PFSK-1 (cell line): ENCODE data around the gene LIN9.

ENCODE experiments used
- FOXP2 ChIP-seq: optimal IDR thresholded peaks from 2 replicates; pipeline ENCODE3; 2011; ENCODE audit warnings: borderline replicate concordance, control low read depth, inconsistent platforms; ENCODE audit not compliant: insufficient read depth; ENCODE audit errors: extremely low read length, extremely low read depth
- POLR2AphosphoS5 ChIP-seq: IDR thresholded peaks from 2 replicates; pipeline ENCODE4 v1.6.1; 2012; ENCODE audit warnings: low read depth, mild to moderate bottlenecking, control low read depth, low read length, moderate library complexity
- REST ChIP-seq, 2 experiments: IDR thresholded peaks; 2 replicates each; pipeline versions ENCODE4 v1.6.1 to v1.8.0; 2011 to 2012; ENCODE audit warnings: low read depth in 2 of 2, low read length in 2 of 2, control low read depth in 1 of 2, inconsistent platforms in 1 of 2, mild to moderate bottlenecking in 1 of 2, moderate library complexity in 1 of 2; ENCODE audit not compliant: insufficient read depth in 1 of 2
- SIN3A ChIP-seq: IDR thresholded peaks from 2 replicates; pipeline ENCODE4 v1.6.1; 2012; ENCODE audit warnings: mild to moderate bottlenecking, low read length, moderate library complexity, borderline replicate concordance; ENCODE audit not compliant: insufficient read depth
- TAF1 ChIP-seq: IDR thresholded peaks from 2 replicates; pipeline ENCODE4 v1.6.1; 2012; ENCODE audit warnings: low read length, control low read depth, borderline replicate concordance; ENCODE audit not compliant: insufficient read depth

The LIN9 gene

GRCh38 chr1:226353698-226354525, 44.9 kb upstream of the LIN9 start:
- no peak for TF ChIP-seq SIN3A
- no peak for TF ChIP-seq REST (IDR thresholded peaks at IDR 0.05; ENCODE audit: insufficient read depth in 1 of 2, low read depth in 2 of 2, low read length in 2 of 2)
- no peak for TF ChIP-seq FOXP2
- no peak for TF ChIP-seq POLR2AphosphoS5
- no peak for TF ChIP-seq TAF1

DNA sequence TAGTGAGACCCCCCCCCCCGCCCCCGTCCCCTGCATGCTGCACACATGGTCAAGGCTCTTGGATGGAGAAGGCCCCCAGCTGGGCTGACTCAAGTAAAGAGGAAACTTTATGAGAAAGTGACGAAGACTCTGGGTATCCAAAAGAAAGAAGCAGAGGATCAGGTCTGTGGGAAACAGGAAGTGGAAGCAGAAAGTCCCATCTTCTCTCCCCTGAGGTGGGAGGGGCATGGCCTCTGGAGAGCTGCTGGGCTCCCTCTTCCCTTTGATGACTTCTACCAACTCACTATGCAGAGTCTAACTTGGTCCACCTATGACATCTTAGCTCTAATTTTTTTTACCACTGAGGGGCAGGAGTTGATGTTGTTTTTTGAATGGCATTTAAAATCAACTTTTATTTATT, 42.7 kb upstream of the LIN9 start:
- TF ChIP-seq TAF1 (no peak), SIN3A (no peak), FOXP2 (no peak), POLR2AphosphoS5 (no peak), REST (IDR thresholded peaks at IDR 0.05; ENCODE audit: insufficient read depth in 1 of 2, low read depth in 2 of 2, low read length in 2 of 2) (no peak)

DNA sequence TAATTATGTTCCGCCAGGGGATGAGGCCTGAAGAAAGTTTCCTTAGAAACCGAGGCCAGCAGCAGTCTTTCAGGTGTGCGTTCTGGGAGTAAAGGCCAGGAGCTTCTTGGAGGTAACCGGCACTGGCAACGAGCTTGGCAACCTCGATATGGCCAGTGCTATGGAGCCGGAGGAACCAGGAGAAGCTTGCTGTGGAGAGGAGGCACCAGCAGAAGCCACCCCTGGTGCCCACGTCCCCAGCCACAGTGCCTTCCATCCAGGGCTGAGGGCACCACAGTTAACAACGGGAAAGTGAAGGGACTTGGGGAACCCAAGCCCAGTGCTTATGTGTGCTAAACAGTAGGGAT, 41.5 kb upstream of the LIN9 start:
- TF ChIP-seq SIN3A (no peak), FOXP2 (no peak), TAF1 (no peak), REST (IDR thresholded peaks at IDR 0.05; ENCODE audit: insufficient read depth in 1 of 2, low read depth in 2 of 2, low read length in 2 of 2) (no peak), POLR2AphosphoS5 (no peak)

GRCh38 chr1:226349801-226350518, 41.0 kb upstream of the LIN9 start:
- no peak for TF ChIP-seq TAF1
- TF ChIP-seq FOXP2 = no peak
- TF ChIP-seq REST (IDR thresholded peaks at IDR 0.05; ENCODE audit: insufficient read depth in 1 of 2, low read depth in 2 of 2, low read length in 2 of 2) = no peak
- no peak for TF ChIP-seq SIN3A
- TF ChIP-seq POLR2AphosphoS5 = no peak
